Measurements from ENCODE around the gene DEPDC4. TPM values are rescaled to one million over a fixed set of nuclear protein-coding genes. Genes with fewer than 3 reads are reported as not detected.

The DEPDC4 gene
- total and polyA plus RNA-seq, 10 of the 15 experiments (the other 5 are each of a cell fraction or from before 2014, with no cell fraction given): 1.5 to 4.7 (median 2.2) TPM

DNA sequence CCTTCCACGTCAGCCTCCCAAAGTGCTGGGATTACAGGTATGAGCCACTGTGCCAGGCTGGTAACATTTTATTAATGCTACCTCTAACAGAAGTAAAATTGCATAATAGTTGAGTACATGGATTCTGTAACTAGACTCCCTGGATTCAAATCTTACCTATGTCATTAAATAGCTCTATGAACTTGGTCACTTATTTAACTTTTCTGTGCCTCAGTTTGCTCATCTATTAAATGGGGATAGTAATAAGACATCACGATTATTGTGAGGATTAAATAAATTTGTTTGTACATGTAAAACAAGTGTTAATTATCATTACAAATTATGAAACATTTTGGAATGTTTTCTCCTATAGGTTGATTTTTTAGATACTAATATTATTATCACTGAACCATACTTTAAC lies 59.6 kb downstream of the DEPDC4 start:
- no peaks in the 10 kb centered on the region for H3K4me1 ChIP-seq (ENCODE audit: control insufficient read depth, insufficient read depth, low read length)
- WGBS (ENCODE audit: insufficient coverage, insufficient replicate concordance, low lambda C conversion rate, missing lambda C conversion rate): 98% methylated on average over 2 of the region's 2 CpGs
- H3K27ac ChIP-seq (ENCODE audit: control insufficient read depth, insufficient read depth): no peak overlapping the region
- ATAC-seq (no peak), FAIRE-seq (peak; percentile 66), DNase-seq (ENCODE audit: low read depth, low spot score) (no peak)
- no peak overlapping the region for H3K4me2 ChIP-seq (ENCODE audit: control insufficient read depth, insufficient read depth)
- H3K27me3 ChIP-seq (replicated peaks in 1 of 2; ENCODE audit: control insufficient read depth in 2 of 2, insufficient read depth in 2 of 2, low read length in 1 of 2): no peaks in the 10 kb centered on the region
- H3K4me3 ChIP-seq: no peak overlapping the region
- H3K79me2 ChIP-seq (ENCODE audit: control insufficient read depth, insufficient read depth, low read length): peaks cover 9% of the 10 kb centered on the region
- TF ChIP-seq, protein P1, sequence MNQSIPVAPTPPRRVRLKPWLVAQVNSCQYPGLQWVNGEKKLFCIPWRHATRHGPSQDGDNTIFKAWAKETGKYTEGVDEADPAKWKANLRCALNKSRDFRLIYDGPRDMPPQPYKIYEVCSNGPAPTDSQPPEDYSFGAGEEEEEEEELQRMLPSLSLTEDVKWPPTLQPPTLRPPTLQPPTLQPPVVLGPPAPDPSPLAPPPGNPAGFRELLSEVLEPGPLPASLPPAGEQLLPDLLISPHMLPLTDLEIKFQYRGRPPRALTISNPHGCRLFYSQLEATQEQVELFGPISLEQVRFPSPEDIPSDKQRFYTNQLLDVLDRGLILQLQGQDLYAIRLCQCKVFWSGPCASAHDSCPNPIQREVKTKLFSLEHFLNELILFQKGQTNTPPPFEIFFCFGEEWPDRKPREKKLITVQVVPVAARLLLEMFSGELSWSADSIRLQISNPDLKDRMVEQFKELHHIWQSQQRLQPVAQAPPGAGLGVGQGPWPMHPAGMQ (IDR thresholded peaks at IDR 0.05; ENCODE audit: borderline replicate concordance): no peak
- TF ChIP-seq ZNF217 (IDR thresholded peaks at IDR 0.05) (no peak), ZZZ3 (IDR thresholded peaks at IDR 0.05; ENCODE audit: control insufficient read depth, insufficient read length, low read depth) (no peak), HDAC2 (IDR thresholded peaks at IDR 0.05) (no peak), YY1 (IDR thresholded peaks at IDR 0.05; ENCODE audit: low read depth, low read length) (no peak), ESRRA (IDR thresholded peaks at IDR 0.05; ENCODE audit: low read length) (no peak)
- TF ChIP-seq, protein P2, sequence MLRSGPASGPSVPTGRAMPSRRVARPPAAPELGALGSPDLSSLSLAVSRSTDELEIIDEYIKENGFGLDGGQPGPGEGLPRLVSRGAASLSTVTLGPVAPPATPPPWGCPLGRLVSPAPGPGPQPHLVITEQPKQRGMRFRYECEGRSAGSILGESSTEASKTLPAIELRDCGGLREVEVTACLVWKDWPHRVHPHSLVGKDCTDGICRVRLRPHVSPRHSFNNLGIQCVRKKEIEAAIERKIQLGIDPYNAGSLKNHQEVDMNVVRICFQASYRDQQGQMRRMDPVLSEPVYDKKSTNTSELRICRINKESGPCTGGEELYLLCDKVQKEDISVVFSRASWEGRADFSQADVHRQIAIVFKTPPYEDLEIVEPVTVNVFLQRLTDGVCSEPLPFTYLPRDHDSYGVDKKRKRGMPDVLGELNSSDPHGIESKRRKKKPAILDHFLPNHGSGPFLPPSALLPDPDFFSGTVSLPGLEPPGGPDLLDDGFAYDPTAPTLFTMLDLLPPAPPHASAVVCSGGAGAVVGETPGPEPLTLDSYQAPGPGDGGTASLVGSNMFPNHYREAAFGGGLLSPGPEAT (IDR thresholded peaks at IDR 0.05; ENCODE audit: low read depth): no peak
- TF ChIP-seq, protein P3, sequence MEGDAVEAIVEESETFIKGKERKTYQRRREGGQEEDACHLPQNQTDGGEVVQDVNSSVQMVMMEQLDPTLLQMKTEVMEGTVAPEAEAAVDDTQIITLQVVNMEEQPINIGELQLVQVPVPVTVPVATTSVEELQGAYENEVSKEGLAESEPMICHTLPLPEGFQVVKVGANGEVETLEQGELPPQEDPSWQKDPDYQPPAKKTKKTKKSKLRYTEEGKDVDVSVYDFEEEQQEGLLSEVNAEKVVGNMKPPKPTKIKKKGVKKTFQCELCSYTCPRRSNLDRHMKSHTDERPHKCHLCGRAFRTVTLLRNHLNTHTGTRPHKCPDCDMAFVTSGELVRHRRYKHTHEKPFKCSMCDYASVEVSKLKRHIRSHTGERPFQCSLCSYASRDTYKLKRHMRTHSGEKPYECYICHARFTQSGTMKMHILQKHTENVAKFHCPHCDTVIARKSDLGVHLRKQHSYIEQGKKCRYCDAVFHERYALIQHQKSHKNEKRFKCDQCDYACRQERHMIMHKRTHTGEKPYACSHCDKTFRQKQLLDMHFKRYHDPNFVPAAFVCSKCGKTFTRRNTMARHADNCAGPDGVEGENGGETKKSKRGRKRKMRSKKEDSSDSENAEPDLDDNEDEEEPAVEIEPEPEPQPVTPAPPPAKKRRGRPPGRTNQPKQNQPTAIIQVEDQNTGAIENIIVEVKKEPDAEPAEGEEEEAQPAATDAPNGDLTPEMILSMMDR (IDR thresholded peaks at IDR 0.05 in 2 of 3, conservative IDR thresholded peaks at IDR 0.05 in 1 of 3; ENCODE audit: control insufficient read depth in 2 of 3, extremely low read depth in 1 of 3, insufficient read depth in 1 of 3, low read depth in 3 of 3, low read length in 3 of 3): no peak
- TF ChIP-seq, protein P4, sequence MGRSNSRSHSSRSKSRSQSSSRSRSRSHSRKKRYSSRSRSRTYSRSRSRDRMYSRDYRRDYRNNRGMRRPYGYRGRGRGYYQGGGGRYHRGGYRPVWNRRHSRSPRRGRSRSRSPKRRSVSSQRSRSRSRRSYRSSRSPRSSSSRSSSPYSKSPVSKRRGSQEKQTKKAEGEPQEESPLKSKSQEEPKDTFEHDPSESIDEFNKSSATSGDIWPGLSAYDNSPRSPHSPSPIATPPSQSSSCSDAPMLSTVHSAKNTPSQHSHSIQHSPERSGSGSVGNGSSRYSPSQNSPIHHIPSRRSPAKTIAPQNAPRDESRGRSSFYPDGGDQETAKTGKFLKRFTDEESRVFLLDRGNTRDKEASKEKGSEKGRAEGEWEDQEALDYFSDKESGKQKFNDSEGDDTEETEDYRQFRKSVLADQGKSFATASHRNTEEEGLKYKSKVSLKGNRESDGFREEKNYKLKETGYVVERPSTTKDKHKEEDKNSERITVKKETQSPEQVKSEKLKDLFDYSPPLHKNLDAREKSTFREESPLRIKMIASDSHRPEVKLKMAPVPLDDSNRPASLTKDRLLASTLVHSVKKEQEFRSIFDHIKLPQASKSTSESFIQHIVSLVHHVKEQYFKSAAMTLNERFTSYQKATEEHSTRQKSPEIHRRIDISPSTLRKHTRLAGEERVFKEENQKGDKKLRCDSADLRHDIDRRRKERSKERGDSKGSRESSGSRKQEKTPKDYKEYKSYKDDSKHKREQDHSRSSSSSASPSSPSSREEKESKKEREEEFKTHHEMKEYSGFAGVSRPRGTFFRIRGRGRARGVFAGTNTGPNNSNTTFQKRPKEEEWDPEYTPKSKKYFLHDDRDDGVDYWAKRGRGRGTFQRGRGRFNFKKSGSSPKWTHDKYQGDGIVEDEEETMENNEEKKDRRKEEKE (IDR thresholded peaks at IDR 0.05): no peak
- TF ChIP-seq, protein P5, sequence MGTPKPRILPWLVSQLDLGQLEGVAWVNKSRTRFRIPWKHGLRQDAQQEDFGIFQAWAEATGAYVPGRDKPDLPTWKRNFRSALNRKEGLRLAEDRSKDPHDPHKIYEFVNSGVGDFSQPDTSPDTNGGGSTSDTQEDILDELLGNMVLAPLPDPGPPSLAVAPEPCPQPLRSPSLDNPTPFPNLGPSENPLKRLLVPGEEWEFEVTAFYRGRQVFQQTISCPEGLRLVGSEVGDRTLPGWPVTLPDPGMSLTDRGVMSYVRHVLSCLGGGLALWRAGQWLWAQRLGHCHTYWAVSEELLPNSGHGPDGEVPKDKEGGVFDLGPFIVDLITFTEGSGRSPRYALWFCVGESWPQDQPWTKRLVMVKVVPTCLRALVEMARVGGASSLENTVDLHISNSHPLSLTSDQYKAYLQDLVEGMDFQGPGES (IDR thresholded peaks at IDR 0.05): no peak
- no peaks in the 10 kb centered on the region for H3K9me3 ChIP-seq (replicated peaks; ENCODE audit: control insufficient read depth, insufficient read depth, low read length)
- CTCF ChIA-PET: no interaction called here
- H2AFZ ChIP-seq (ENCODE audit: control insufficient read depth, low read depth, low read length): no peak overlapping the region
- RAD21 ChIA-PET (ENCODE audit: unreplicated experiment): no interaction called here
- H3K36me3 ChIP-seq (ENCODE audit: control insufficient read depth in 2 of 2, insufficient read depth in 2 of 2, low read length in 1 of 2): peaks cover 0 to 11% of the 10 kb centered on the region in 2 experiments; a peak in 2 of 4 replicates
- POLR2A ChIA-PET: no interaction called here
- SMC1A ChIA-PET (ENCODE audit: uncharacterized antibody, unreplicated experiment): no interaction called here
- H4K20me1 ChIP-seq (ENCODE audit: control insufficient read depth, insufficient read depth): no peaks in the 10 kb centered on the region
- intact Hi-C loops (cut with micrococcal nuclease; ENCODE audit: unreplicated experiment): no loop called here
- in situ Hi-C loops (cut with MboI): no loop called here
- no TSS peak for BruUV-seq (replicated peaks)
- H3K9ac ChIP-seq (ENCODE audit: control insufficient read depth, insufficient read depth, low read length): no peak overlapping the region
